GM20431 (cell line): Measurements from ENCODE around the gene SF3A1.
"Not testable (repeated sequence)": the region's sequence is repeated elsewhere in the genome, so short reads cannot be mapped to it uniquely, and the experiment has no call there.

Source experiments
- in situ Hi-C: fragments of 300-500 bp; cut with MseI, MboI; formaldehyde crosslinking; loops from one replicate; pipeline ENCODE4 v1.15.0; 2020; ENCODE audit warnings: low sequenced_read_pairs; ENCODE audit not compliant: unreplicated experiment

The SF3A1 gene, protein sequence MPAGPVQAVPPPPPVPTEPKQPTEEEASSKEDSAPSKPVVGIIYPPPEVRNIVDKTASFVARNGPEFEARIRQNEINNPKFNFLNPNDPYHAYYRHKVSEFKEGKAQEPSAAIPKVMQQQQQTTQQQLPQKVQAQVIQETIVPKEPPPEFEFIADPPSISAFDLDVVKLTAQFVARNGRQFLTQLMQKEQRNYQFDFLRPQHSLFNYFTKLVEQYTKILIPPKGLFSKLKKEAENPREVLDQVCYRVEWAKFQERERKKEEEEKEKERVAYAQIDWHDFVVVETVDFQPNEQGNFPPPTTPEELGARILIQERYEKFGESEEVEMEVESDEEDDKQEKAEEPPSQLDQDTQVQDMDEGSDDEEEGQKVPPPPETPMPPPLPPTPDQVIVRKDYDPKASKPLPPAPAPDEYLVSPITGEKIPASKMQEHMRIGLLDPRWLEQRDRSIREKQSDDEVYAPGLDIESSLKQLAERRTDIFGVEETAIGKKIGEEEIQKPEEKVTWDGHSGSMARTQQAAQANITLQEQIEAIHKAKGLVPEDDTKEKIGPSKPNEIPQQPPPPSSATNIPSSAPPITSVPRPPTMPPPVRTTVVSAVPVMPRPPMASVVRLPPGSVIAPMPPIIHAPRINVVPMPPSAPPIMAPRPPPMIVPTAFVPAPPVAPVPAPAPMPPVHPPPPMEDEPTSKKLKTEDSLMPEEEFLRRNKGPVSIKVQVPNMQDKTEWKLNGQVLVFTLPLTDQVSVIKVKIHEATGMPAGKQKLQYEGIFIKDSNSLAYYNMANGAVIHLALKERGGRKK

GRCh38 chr22:30356449-30357235 lies at the start of gene SF3A1, which contains the start of gene CCDC157:
Gene SF3A1, minus strand, starts transcription at chr22:30356894. Its CDS starts 102 bp downstream, at chr22:30356792.
Gene CCDC157, plus strand, starts transcription at chr22:30357007. Its CDS starts 8,994 bp downstream, at chr22:30366001.
- in situ Hi-C loops: no loop called here

DNA sequence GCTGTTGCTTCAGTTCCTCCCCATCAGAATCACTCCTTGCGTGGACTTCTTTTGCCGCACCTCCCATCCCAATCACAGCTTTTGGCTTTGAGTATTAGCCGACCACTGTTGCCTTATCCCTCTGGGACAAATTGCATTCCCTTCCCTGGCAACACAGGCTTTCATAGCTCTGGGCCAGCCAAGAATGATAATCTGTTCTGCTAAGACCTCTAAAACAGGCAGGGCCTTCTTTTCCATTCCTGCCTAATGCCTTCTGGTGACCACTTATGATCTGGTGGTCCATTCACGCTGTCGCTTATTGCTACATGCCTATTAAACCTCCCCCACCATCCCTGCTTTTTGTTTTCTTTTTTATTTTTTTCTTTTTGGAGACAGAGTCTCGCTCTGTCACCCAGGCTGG lies 49.7 kb upstream of the SF3A1 start:
- in situ Hi-C loops: no loop called here

- in situ Hi-C loops: no loop called here
Observed at GRCh38 chr22:30405731-30406130, 49.0 kb upstream of the SF3A1 start.

GRCh38 chr22:30404307-30404706 lies 47.6 kb upstream of the SF3A1 start:
- in situ Hi-C loops: no loop called here

- in situ Hi-C loops: not testable (repeated sequence)
Observed at GRCh38 chr22:30402766-30403104, 46.0 kb upstream of the SF3A1 start.

GRCh38 chr22:30402028-30402765 lies 45.5 kb upstream of the SF3A1 start:
- in situ Hi-C loops: no loop called here

GRCh38 chr22:30401024-30401423 lies 44.3 kb upstream of the SF3A1 start:
- in situ Hi-C loops: not testable (repeated sequence)

DNA sequence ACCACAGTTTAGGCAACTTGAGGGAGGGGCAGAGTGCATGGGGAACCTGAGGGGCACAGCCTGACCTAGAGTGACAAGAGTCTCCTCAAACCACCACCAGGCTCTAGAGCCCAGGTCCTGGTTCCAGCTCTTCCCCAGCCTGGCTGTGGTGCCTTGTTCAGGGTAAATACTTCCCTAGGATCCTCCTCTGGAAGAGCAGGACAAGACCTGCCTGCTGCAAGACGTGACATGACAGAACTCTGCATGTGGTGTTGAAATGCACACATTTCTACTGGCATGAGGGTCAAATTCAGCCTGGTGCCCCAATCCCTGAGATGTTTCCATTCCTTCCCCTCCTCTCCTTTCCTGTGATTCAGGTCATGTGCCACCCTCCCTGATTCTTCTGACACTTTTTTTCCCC lies 43.5 kb upstream of the SF3A1 start:
- in situ Hi-C loops: no loop called here

GRCh38 chr22:30399718-30400117 lies 43.0 kb upstream of the SF3A1 start:
- in situ Hi-C loops: no loop called here

DNA sequence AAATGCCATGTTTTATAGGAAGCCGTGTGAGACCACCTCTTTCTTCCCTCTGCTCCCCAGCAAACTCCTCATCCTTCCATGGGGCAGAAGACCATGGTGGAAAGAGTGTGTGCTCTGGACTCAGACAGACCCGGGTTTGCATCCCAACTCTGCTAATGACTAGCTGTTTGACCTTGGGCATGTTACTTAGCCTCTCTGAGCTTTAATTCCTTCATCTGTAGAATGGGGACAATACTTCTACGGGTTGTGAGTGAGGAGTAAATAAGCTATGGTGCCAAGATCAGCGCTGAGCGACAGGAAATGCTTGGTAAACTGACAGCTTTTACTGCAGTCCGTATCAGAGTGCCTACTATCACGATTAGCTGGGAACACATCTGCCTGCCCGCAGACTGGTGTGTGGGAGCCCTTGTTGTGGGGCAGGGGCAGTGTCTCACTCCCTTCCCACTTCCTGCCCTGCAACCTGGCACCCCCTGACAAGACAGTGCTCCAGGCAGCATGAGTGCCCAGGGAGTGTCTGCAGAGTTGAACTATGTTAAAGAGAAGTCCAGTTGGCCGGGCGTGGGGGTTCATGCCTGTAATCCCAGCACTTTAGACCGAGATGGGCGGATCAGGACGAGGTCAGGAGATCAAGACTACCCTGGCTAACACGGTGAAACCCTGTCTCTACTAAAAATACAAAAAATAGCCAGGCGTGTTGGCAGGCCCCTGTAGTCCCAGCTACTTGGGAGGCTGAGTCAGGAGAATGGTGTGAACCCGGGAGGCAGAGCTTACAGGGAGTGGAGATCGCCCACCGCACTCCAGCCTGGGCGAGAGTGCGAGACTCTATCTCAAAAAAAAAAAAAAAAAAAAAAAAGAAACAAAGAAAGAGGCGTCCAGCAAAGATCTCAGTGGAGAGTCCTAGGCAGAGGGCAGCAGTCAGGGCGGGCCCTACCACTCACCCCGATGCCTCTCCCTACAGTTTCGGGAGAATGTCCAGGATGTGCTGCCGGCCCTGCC lies 42.3 kb upstream of the SF3A1 start:
- in situ Hi-C loops: no loop called here

GRCh38 chr22:30397656-30398635 lies 41.3 kb upstream of the SF3A1 start:
- in situ Hi-C loops: no loop called here

DNA sequence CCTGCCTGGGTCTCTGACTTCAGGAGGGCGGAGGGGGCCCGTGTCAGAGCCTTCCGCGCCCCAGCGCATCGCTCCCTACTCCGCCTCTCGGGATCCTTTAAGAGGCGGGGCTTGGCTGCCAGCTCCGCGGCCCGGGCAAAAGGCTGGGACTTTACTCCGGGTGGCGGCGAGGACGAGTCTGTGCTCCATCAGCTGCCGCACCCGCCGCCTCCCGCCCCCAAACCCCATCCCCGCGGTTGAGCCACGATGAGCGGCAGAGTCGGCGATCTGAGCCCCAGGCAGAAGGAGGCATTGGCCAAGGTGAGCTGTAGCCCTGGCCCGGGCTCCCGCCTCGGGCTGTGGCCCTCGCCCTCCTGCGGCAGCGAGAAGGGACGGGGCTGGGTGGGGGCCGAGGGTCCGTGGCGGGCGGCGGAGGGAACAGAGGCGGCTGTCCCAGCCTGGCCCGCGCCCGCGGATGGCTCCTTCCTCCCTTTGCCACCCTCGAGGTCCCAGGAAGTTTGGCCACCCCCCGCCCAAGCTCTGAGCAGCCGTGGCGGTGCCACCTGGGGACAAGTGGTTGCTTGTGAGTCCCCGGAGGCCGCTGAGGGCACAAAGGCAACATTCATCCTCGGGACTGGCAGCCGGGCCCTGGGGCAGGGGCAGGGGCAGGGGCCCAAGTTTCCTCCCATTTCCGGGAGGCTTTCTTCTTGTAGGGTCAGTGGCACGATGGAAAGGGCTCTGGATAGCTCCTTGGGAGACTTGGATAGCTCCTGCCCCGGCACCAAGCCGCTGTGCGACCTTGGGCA lies 40.4 kb upstream of the SF3A1 start, which contains the start of gene SEC14L2:
Gene SEC14L2, plus strand, starts transcription at position 148 of the 785 bp plus-strand sequence. Its CDS starts 99 bp downstream, at position 247.
- in situ Hi-C loops: no loop called here

- in situ Hi-C loops: no loop called here
Observed at GRCh38 chr22:30393885-30394284, 37.2 kb upstream of the SF3A1 start.

- in situ Hi-C loops: no loop called here
Observed at GRCh38 chr22:30393322-30393680, 36.6 kb upstream of the SF3A1 start.

- in situ Hi-C loops: no loop called here
Observed at GRCh38 chr22:30392661-30393321, 36.1 kb upstream of the SF3A1 start.

- in situ Hi-C loops: no loop called here
Observed at GRCh38 chr22:30390974-30391691, 34.4 kb upstream of the SF3A1 start.
